Type B pancreatic cell (in vitro differentiated cells): ENCODE measurements around the gene INPP5A. TPM values are rescaled to one million over a fixed set of nuclear protein-coding genes. Genes with fewer than 3 reads are reported as not detected.

ENCODE experiments used
- DNase-seq: peaks from one replicate; pipeline ENCODE4 v3.0.0; 2021; ENCODE audit warnings: mixed read lengths; ENCODE audit not compliant: unreplicated experiment; ENCODE audit errors: extremely low spot score
- H3K27ac Mint-ChIP-seq: 2 replicates; pipeline ENCODE4 v1.8.0; 2021; ENCODE audit warnings: mild to moderate bottlenecking, mixed read lengths
- H3K27me3 Mint-ChIP-seq: 2 replicates; pipeline ENCODE4 v1.8.0; 2021; ENCODE audit warnings: mixed read lengths
- H3K36me3 Mint-ChIP-seq: 2 replicates; pipeline ENCODE4 v1.8.0; 2021; ENCODE audit warnings: mixed read lengths
- H3K4me1 Mint-ChIP-seq: one replicate; pipeline ENCODE4 v1.8.0; 2021; ENCODE audit warnings: mixed read lengths; ENCODE audit not compliant: unreplicated experiment
- H3K4me3 Mint-ChIP-seq: 2 replicates; pipeline ENCODE4 v1.8.0; 2021; ENCODE audit warnings: mild to moderate bottlenecking, mixed read lengths
- H3K9me3 Mint-ChIP-seq: 2 replicates; pipeline ENCODE4 v1.8.0; 2021; ENCODE audit warnings: mixed read lengths
- total RNA-seq: library from RNA; stranded (reverse); gene quantifications from 2 replicates; pipeline ENCODE4 v1.2.1, GENCODE V29; 2021; ENCODE audit warnings: low replicate concordance
- TF ChIP-seq, protein P1 (sequence below): fragments of 200-600 bp; sonication (generic); conservative IDR thresholded peaks from 2 replicates; pipeline ENCODE4 v1.5.0; 2021; ENCODE audit warnings: antibody characterized with exemption, mild to moderate bottlenecking

Gene INPP5A
- total RNA-seq, 1 donor from 2014 or later: 26.6 TPM

DNA sequence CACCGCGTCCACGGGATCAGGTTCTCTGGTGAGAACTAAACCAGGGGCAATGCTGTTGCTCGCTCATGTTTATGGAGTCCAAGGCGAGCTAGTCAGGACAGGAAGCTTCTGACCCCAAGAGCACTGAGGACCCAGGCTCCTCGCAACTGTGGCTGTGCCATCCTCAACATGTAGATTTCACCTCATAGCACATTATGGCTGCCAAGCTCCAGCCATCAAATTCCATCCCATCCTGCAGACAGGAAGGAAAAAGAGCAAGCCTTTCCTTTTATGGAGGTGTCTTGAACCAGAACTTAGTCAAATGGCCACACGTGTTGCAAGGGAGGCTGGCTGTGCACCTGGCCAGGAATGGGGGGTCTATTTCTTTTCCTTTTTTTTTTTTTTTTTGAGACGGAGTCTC lies 264.5 kb downstream of the INPP5A start:
- Mint-ChIP-seq H3K4me1 (peaks cover 11% of the 10 kb centered on the region), H3K27me3 (peaks cover 17% of the 10 kb centered on the region), H3K4me3 (no peak overlapping the region)

DNA sequence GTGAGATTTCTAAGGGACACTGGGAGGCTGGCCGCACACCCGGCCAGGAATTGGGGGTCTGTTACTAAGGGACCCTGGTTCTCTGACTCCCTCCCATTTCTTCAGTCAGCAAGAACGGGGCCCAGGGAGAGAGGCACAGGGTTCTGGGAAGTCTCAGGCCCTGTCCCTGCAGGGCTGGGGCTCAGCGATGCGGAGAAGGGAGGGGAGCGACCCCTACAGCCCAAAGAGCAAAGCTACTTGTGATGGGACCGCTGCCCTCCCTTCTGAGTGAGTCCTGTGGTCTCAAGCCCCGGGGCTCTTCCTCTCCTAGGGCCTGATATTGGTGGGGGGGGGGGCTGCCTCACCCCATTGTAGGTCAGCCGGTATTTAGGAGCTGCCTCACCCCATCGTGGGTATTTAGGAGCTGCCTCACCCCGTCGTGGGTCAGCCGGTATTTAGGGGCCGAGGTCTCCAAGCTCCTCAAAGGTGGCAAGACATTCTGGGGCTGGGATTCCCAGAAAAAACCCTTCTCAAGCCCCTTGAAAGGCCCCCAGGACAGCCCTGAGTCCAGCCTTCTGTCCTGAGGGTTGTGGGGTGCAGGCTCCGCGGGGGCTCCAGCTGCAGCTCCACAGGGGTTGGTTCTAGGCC lies 265.2 kb downstream of the INPP5A start:
- no peak for DNase-seq
- H3K27me3 Mint-ChIP-seq: peaks cover 11% of the 10 kb centered on the region
- H3K36me3 Mint-ChIP-seq: no peaks in the 10 kb centered on the region
- no peaks in the 10 kb centered on the region for H3K9me3 Mint-ChIP-seq
- peaks cover 11% of the 10 kb centered on the region for H3K4me1 Mint-ChIP-seq
- TF ChIP-seq, protein P1, sequence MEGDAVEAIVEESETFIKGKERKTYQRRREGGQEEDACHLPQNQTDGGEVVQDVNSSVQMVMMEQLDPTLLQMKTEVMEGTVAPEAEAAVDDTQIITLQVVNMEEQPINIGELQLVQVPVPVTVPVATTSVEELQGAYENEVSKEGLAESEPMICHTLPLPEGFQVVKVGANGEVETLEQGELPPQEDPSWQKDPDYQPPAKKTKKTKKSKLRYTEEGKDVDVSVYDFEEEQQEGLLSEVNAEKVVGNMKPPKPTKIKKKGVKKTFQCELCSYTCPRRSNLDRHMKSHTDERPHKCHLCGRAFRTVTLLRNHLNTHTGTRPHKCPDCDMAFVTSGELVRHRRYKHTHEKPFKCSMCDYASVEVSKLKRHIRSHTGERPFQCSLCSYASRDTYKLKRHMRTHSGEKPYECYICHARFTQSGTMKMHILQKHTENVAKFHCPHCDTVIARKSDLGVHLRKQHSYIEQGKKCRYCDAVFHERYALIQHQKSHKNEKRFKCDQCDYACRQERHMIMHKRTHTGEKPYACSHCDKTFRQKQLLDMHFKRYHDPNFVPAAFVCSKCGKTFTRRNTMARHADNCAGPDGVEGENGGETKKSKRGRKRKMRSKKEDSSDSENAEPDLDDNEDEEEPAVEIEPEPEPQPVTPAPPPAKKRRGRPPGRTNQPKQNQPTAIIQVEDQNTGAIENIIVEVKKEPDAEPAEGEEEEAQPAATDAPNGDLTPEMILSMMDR: no peak
- H3K4me3 Mint-ChIP-seq: no peak overlapping the region
- H3K27ac Mint-ChIP-seq: no peak overlapping the region

More for the DNA sequence above, 264.5 kb downstream of the INPP5A start:
- no peaks in the 10 kb centered on the region for H3K9me3 Mint-ChIP-seq
- no peak for DNase-seq
- no peak overlapping the region for H3K27ac Mint-ChIP-seq
- TF ChIP-seq, protein P1: no peak
- H3K36me3 Mint-ChIP-seq: no peaks in the 10 kb centered on the region

DNA sequence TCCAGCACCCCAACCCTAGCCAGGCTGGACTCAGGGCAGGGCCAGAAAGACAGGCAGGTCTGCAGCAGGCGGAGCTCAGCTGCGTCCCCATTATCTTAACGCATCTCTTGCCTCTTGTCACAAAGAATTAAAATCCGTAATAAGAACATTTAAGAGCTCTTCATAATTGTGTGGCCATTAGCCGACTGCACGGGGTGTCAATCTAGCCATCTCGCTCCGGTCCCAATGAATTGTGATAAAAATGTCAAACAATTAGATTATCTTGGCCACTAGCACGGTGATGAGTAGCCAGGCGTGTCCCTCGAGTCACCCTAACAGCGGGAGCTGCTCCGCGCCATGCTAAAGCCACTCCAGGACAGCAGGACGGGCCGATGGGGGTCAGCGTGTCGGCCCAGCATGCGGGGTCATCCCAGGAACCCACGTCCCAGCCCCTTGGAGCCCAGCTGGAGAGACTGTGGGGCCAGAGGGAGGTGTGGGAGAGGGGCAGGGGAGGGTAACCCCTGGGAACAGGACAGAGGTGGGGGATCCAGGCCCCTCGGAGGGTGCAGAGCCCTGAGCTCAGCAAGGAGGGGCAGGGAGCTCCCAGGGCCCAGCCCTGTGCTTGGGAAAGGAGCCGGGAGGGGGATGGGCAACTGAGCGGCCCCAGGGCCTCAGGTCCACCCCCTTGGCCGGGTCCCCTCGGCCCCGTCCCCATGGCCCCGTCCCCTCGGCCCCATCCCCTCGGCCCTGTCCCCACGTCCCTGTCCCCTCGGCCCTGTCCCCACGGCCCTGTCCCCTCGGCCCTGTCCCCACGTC lies 266.0 kb downstream of the INPP5A start:
- TF ChIP-seq, protein P1: no peak

DNA sequence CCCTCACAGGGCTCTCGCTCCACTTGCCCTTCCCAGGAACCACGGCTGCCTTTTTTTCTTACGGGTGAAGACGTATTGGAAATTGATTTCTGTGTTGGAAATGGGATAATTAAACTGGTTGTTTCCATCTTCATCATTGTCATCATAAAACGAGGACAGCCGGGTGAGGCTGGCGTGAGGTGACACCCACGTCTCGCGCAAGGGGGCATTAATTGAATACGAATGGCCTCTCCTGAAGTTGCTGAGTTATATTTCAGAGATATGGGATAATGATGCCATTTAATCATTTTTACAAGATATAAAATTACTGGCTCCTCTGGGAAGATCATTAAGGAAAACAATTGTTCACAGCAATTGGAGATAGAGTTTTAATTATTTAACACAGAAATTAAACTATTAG lies 266.7 kb downstream of the INPP5A start:
- Mint-ChIP-seq H3K9me3 (no peaks in the 10 kb centered on the region), H3K4me1 (peaks cover 11% of the 10 kb centered on the region), H3K27ac (no peak overlapping the region), H3K4me3 (no peak overlapping the region), H3K36me3 (no peaks in the 10 kb centered on the region), H3K27me3 (peaks cover 7% of the 10 kb centered on the region)
- TF ChIP-seq, protein P1: no peak
- DNase-seq: no peak

More for the DNA sequence above, 266.0 kb downstream of the INPP5A start:
- peaks cover 11% of the 10 kb centered on the region for H3K4me1 Mint-ChIP-seq
- no peak for DNase-seq
- no peaks in the 10 kb centered on the region for H3K9me3 Mint-ChIP-seq
- H3K4me3 Mint-ChIP-seq: no peak overlapping the region
- no peaks in the 10 kb centered on the region for H3K36me3 Mint-ChIP-seq
- peaks cover 7% of the 10 kb centered on the region for H3K27me3 Mint-ChIP-seq
- H3K27ac Mint-ChIP-seq: no peak overlapping the region

DNA sequence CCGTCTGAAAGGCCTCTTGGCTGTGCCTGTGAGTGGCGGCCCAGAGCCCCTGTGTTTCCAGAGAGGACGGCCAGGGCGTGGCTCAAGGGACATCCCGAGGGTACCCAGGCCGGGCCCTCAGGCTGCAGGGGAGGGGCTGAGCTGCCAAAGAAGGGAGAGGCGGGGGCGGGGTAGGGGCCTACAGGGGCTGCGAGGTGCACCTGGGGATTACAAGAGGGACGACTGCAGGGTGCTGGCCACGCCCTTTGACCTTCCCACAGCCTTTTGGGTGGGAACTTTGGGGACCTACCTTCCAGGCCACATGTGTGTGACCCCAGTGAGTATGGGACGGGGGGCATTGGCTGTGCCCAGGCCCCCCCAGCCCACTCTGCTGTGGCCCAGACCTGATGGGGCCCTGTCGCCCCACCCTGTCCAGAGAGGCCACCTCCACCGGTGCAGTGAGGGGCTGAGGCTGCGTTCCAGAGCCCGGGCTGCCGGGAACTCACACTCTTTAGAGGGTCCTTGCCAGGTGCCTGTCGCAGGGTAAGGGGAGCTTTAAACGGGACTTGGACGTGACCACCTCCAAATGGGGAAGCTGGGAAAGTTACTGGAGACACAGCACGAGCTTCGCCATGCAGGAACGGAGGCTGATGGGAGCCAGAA lies 267.3 kb downstream of the INPP5A start:
- H3K27ac Mint-ChIP-seq: no peak overlapping the region
- peaks cover 11% of the 10 kb centered on the region for H3K4me1 Mint-ChIP-seq
- TF ChIP-seq, protein P1: no peak
- H3K4me3 Mint-ChIP-seq: no peak overlapping the region
- no peaks in the 10 kb centered on the region for H3K9me3 Mint-ChIP-seq
- H3K36me3 Mint-ChIP-seq: no peaks in the 10 kb centered on the region
- DNase-seq: no peak
- H3K27me3 Mint-ChIP-seq: peaks cover 7% of the 10 kb centered on the region
